IPS DF 4.7 (cell line): ENCODE data around the gene CMIP.

Experiments
- DNase-seq: peaks from one replicate; pipeline ENCODE4 v3.0.0-alpha.2; 2013; ENCODE audit warnings: low spot score; ENCODE audit errors: extremely low read depth

The CMIP gene

DNA sequence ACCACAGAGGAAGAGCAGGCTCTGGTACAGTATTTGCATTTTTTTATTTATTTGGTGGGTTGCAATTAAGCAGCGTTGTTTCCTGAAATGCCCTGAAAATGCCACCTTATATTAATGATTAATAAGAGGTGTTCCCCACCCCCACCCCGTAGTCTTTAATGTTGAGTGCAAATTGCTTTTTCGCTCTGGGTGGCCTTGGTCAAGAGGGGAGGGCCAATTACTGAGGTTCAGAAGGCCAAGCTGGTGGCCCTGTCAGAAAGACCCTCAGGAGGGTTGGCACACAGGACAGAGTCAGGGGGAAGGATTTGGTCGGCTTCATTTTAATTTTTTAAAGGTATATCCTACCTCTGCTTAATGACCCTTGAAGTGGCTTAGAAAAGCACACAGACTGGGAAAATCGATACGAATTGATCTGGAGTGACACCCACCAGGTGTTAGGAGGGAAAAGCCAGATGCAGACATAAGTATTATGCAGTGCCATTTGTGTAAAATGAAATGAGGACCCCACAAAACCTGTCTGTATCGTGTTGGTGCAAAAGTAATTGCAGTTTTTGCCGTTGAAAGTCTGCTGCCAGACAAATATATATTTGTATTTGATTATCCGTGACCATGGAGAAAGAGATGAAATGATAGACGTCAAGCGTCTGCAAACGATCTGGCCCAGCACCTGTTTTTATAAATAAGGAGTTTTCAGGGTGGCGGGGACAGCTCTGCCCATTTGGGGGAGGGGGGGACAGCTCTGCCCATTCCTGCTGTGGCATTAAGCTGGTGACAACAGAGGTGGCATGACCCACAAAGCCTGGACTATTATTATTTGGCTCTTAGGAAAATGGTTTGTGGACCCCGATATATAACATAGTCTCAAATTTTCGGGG, 190.7 kb downstream of the CMIP start:
- DNase-seq = no peak

DNA sequence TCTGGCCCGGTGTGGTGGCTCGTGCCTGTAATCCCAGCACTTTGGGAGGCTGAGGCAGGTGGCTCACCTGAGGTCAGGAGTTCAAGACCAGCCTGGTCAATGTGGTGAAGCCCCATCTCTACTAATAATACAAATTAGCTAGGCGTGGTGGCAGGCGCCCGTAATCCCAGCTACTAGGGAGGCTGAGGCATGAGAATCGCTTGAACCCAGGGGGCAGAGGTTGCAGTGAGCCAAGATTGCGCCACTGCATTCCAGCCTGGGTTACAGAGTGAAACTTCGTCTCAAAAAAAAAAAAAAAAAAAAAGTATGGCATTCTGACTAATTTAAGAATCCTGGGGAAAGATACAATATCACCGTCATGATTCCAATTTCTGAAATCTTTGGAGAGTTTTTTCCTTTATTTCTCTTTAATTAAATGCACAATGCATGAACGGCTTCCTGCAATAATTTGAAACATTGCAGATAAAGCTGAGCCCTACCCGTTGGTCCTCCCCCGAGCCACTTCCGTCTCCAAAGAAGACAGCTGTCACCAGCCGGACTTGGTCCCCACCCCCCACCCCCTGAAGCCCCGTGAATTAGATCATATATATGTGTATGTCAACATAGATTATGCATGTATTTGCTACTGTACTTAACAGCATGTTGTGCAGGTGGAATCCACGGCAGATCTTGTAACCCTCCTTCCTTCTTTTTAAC, 191.8 kb downstream of the CMIP start:
- DNase-seq = no peak

- DNase-seq = no peak
These were observed 193.0 kb downstream of the CMIP start for GRCh38 chr16:81637336-81638235.

GRCh38 chr16:81638286-81638945, 193.8 kb downstream of the CMIP start:
- no peak for DNase-seq

GRCh38 chr16:81639348-81639747, 194.7 kb downstream of the CMIP start:
- DNase-seq = no peak

GRCh38 chr16:81639931-81640680, 195.5 kb downstream of the CMIP start:
- no peak for DNase-seq

- no peak for DNase-seq
These were observed 196.1 kb downstream of the CMIP start for GRCh38 chr16:81640681-81641070.

GRCh38 chr16:81641395-81642106, 196.9 kb downstream of the CMIP start:
- no peak for DNase-seq

DNA sequence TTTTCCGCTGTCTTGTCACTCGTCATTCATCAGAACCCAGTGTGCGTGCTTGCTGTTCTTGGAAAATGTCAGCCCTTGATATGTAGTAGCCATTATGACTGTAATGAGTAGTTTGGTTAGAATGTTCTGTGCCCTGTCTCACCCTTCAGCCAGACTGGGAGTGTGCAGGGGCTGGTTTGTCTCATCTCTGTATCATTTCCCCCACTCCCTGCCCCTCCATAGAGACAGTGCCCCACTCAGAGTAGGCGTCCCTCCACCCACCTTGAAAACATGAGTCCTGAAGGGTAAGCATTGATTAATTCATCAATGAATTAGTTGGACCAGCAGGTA, 197.5 kb downstream of the CMIP start:
- no peak for DNase-seq

DNA sequence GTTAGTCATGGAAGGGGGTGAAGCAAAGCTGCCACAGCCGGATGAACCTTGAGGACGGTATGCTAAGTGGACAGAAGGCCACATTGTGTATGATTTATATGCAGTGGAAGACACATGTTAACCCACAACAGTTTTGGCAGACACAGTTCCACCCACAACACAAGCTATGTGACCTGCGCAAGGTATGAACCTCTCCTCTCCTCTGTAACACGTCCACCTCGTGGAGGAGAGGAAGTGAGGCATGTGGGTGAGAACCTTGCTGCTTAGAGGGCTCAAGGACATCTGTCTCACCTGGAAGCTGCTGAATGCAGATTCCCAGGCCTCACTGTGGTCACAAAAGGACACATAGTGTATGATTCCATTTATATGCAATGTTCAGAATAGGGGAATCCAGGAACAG, 198.3 kb downstream of the CMIP start:
- no peak for DNase-seq

GRCh38 chr16:81645266-81645694, 200.7 kb downstream of the CMIP start:
- DNase-seq = no peak

DNA sequence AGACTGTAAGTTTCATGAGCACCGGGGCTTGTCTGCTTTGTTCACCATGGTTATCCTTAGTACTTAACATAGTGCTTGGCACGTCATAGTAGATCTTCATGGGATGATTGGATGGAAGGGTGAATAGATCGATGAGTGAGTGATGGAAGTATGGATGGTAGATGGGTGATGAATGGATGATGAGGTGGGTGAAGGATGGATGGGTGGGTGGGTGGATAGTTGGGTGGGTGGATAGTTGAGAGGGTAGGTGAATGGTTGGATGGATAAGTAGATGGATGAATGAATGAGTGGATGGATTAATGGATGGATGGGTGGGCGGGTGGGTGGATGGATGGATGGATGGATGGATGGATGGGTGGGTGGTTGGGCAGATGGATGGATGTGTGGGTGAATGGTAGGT, 201.3 kb downstream of the CMIP start:
- no peak for DNase-seq

DNA sequence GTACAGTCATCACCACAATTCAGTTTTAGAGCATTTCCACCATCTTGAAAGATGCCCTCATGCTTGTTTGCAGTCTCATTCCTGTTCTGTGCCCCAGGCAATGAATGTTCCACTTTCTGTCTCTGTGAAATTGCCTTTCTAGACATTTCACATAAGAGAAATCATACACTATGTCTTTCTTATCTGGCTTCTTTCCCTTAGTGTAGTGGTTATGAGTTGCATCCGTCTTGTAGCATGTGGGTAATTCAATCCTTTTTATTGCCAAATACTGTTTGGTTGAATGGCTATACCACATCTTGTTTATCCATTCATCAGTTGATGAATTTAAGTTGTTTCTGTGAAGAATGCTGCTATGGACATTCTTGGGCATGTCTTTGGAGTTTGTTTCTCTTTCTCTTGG, 202.0 kb downstream of the CMIP start:
- DNase-seq = no peak

GRCh38 chr16:81647527-81647926, 202.9 kb downstream of the CMIP start:
- no peak for DNase-seq

GRCh38 chr16:81649561-81650184, 205.1 kb downstream of the CMIP start:
- no peak for DNase-seq

GRCh38 chr16:81650281-81650680, 205.7 kb downstream of the CMIP start:
- no peak for DNase-seq

DNA sequence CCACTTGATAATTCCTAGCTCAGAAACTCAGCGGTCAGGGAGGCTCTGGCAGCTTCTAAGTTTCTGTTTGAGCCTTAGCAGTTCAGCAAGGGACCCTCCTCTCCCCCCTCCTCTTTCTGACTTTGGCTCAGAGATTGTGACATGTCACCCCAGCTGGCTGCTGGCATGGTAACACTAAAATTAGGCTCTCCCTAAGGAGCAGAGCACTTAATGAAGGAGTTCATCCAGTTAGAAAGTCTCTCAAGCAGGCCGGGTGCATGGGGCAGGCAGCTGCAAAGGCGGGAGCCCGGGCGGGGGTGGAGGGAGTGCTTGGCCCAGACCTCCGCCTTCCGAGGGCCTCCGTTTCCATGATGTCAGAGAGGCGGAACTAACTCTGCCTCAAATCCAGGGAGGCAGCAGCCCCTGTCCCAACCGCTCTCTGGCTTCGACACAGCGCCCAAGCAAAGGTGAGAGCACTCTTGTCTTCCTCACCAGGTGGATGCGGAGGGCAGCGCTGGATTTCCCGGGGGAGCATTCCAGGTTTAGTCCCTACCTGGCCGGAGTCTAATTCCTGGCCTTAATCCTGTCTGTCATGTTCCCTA, 206.5 kb downstream of the CMIP start:
- no peak for DNase-seq

DNA sequence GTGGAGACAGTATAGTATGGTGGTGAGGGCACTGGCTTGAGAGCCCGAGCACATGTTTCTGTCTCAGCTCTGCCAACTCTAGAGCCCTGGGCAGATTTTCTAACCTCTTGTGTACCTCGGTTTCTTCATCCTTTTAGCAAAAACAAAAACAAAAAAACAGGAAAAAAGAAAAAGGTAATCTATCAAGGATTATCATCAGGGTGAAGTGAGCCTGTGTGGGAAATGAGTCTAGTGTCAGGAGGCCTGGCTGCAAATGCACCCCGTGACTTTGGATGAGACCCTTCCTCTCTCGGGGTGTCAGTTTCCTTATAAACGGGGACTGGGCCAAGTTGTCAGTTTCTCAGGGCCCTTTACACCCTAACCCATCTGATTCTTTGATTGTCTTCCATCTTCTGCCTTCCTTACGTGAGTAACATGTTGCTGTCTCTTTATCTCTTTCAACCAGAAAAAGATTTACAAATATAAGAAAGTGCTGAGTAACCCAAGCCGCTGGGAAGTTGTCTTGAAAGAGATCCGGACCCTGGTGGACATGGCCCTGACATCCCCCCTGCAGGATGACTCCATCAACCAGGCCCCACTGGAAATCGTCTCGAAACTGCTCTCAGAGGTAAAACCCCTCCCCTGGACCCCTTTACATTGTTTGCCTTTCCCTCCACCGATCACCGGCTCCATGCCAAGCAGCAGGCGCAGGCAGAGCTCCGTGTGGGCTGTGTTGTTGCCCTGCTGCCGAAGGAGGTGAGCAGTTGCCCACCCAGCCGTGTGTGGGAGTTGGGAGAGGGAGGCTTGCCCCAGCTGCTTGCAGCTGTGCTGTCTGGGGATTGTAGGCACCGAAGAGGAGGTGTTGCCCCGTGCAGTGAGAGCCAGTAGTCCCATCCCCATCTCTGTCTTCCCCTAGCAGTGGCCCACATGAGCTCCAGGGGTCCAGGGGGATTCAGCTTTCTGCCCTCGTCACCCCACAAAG, 207.4 kb downstream of the CMIP start:
- DNase-seq = no peak
